ENCODE measurements around the gene UTS2.

UTS2 gene

GRCh38 chr1:7810395-7810794, 42.5 kb downstream of the UTS2 start:
- H3K9me3 Mint-ChIP-seq = peaks cover 21% of the 10 kb centered on the region
- no peaks in the 10 kb centered on the region for H3K4me1 Mint-ChIP-seq (ENCODE audit: low read depth)
- no peak overlapping the region for H3K27ac Mint-ChIP-seq
- no peaks in the 10 kb centered on the region for H3K27me3 Mint-ChIP-seq (ENCODE audit: low read depth)
- peaks cover 9% of the 10 kb centered on the region for H3K36me3 Mint-ChIP-seq (ENCODE audit: low read depth)
- H3K4me3 Mint-ChIP-seq = no peak overlapping the region

- H3K4me3 Mint-ChIP-seq = no peak overlapping the region
- H3K9me3 Mint-ChIP-seq = peaks cover 17% of the 10 kb centered on the region
- H3K27me3 Mint-ChIP-seq (ENCODE audit: low read depth) = no peaks in the 10 kb centered on the region
- H3K4me1 Mint-ChIP-seq (ENCODE audit: low read depth) = no peaks in the 10 kb centered on the region
- H3K36me3 Mint-ChIP-seq (ENCODE audit: low read depth) = peaks cover 9% of the 10 kb centered on the region
- H3K27ac Mint-ChIP-seq = no peak overlapping the region
These were observed 43.1 kb downstream of the UTS2 start for GRCh38 chr1:7809742-7810141.

- Mint-ChIP-seq H3K27ac (no peak overlapping the region), H3K9me3 (peaks cover 6% of the 10 kb centered on the region), H3K36me3 (ENCODE audit: low read depth) (peaks cover 5% of the 10 kb centered on the region), H3K4me1 (ENCODE audit: low read depth) (no peaks in the 10 kb centered on the region), H3K27me3 (ENCODE audit: low read depth) (no peaks in the 10 kb centered on the region), H3K4me3 (no peak overlapping the region)
These were observed 44.5 kb downstream of the UTS2 start for GRCh38 chr1:7808253-7808844.

- no peak overlapping the region for H3K4me3 Mint-ChIP-seq
- no peaks in the 10 kb centered on the region for H3K27me3 Mint-ChIP-seq (ENCODE audit: low read depth)
- H3K27ac Mint-ChIP-seq = no peak overlapping the region
- H3K36me3 Mint-ChIP-seq (ENCODE audit: low read depth) = no peaks in the 10 kb centered on the region
- H3K4me1 Mint-ChIP-seq (ENCODE audit: low read depth) = no peaks in the 10 kb centered on the region
- H3K9me3 Mint-ChIP-seq = no peaks in the 10 kb centered on the region
These were observed 47.4 kb downstream of the UTS2 start for GRCh38 chr1:7805460-7805859.
